Measurements from ENCODE around the gene ARCN1.

GRCh38 chr11:118604566-118604965 is 32.4 kb downstream of the ARCN1 start:
- TF ChIP-seq CTCF (IDR thresholded peaks at IDR 0.05 in 8 of 11, conservative IDR thresholded peaks at IDR 0.05 in 3 of 11): no peak
- TF ChIP-seq POLR2A (IDR thresholded peaks at IDR 0.05): no peak
- no peak for TF ChIP-seq POLR2AphosphoS5 (IDR thresholded peaks at IDR 0.05)

Data from spleen (tissue), 7 donors.